Endodermal cell (in vitro differentiated cells): ENCODE data around the gene PVALEF. TPM values are rescaled to one million over a fixed set of nuclear protein-coding genes. Genes with fewer than 3 reads are reported as not detected.

ENCODE experiments used
- DNase-seq: peaks from one replicate; pipeline ENCODE4 v3.0.0-alpha.2; 2017
- H3K27ac ChIP-seq: 2 replicates; pipeline ENCODE4 v1.5.1; 2013; ENCODE audit warnings: mild to moderate bottlenecking, low read depth, low read length, moderate library complexity
- H3K27me3 ChIP-seq: 2 replicates; pipeline ENCODE4 v1.6.1; 2013; ENCODE audit warnings: mild to moderate bottlenecking, low read length, moderate library complexity; ENCODE audit not compliant: insufficient read depth, control insufficient read depth, poor library complexity, severe bottlenecking
- H3K36me3 ChIP-seq: 2 replicates; pipeline ENCODE4 v1.7.0; 2013; ENCODE audit warnings: mild to moderate bottlenecking, low read length, moderate library complexity; ENCODE audit not compliant: control insufficient read depth, insufficient read depth
- H3K4me1 ChIP-seq: one replicate; pipeline ENCODE4 v1.7.0; 2013; ENCODE audit warnings: low read length; ENCODE audit not compliant: control insufficient read depth, insufficient read depth
- H3K4me3 ChIP-seq: 2 replicates; pipeline ENCODE4 v1.5.1; 2013; ENCODE audit warnings: mild to moderate bottlenecking, low read length, moderate library complexity
- H3K9ac ChIP-seq: 2 replicates; pipeline ENCODE4 v1.6.1; 2013; ENCODE audit warnings: mild to moderate bottlenecking, low read length, moderate library complexity; ENCODE audit not compliant: poor library complexity, severe bottlenecking; ENCODE audit errors: extremely low read depth
- H3K9me3 ChIP-seq: 2 replicates; pipeline ENCODE4 v1.6.1; 2013; ENCODE audit warnings: mild to moderate bottlenecking, low read length, moderate library complexity; ENCODE audit not compliant: control insufficient read depth
- H3K27ac Mint-ChIP-seq: 2 replicates; pipeline ENCODE4 v1.8.0; 2020; ENCODE audit warnings: mixed read lengths
- H3K27me3 Mint-ChIP-seq: 2 replicates; pipeline ENCODE4 v1.8.0; 2021; ENCODE audit warnings: mild to moderate bottlenecking, mixed read lengths; ENCODE audit not compliant: insufficient read depth
- H3K36me3 Mint-ChIP-seq: 2 replicates; pipeline ENCODE4 v1.8.0; 2020; ENCODE audit warnings: low read depth, mixed read lengths
- H3K4me1 Mint-ChIP-seq: 2 replicates; pipeline ENCODE4 v1.8.0; 2020; ENCODE audit warnings: mixed read lengths
- H3K4me3 Mint-ChIP-seq: 2 replicates; pipeline ENCODE4 v1.8.0; 2020; ENCODE audit warnings: mild to moderate bottlenecking, moderate library complexity, mixed read lengths
- H3K9me3 Mint-ChIP-seq: 2 replicates; pipeline ENCODE4 v1.8.0; 2020; ENCODE audit warnings: mild to moderate bottlenecking, mixed read lengths
- CTCF ChIP-seq: fragments of 200-600 bp; sonication (generic); conservative IDR thresholded peaks from 2 replicates; pipeline ENCODE4 v1.5.0; 2021; ENCODE audit warnings: antibody characterized with exemption, mild to moderate bottlenecking
- WGBS, 2 experiments: methylation state at CpG; one replicate each; pipeline versions ENCODE4 v1.1.5 to v1.1.7; 2013; ENCODE audit warnings: missing lambda C conversion rate in 2 of 2, mixed read lengths in 1 of 2; ENCODE audit not compliant: insufficient coverage in 1 of 2, insufficient read length in 1 of 2; 5-methylcytosine and 5-hydroxymethylcytosine counted together
- total RNA-seq, 2 donors: library from RNA; stranded (reverse); fragmentation: NEBNext Ultra II Directional in 1 of 2; extraction: Animal tissue kit (Norgen Biotek cat#: 25700) in 1 of 2; gene quantifications; 2 replicates in 1 of 2; 3 replicates in 1 of 2; pipeline ENCODE4 v1.2.1, GENCODE V29; 2021

The PVALEF gene
- total RNA-seq, 2 donors from 2014 or later, result not detected

GRCh38 chr17:81159611-81160265 is 5.6 kb upstream of the PVALEF start:
- no peak overlapping the region for H3K9ac ChIP-seq
- no peak overlapping the region for H3K27ac ChIP-seq
- Mint-ChIP-seq H3K9me3 (no peaks in the 10 kb centered on the region), H3K36me3 (no peaks in the 10 kb centered on the region), H3K4me1 (no peaks in the 10 kb centered on the region), H3K4me3 (no peak overlapping the region), H3K27ac (no peak overlapping the region), H3K27me3 (peaks cover 2% of the 10 kb centered on the region)
- H3K27me3 ChIP-seq, result no peaks in the 10 kb centered on the region
- no peaks in the 10 kb centered on the region for H3K4me1 ChIP-seq
- H3K9me3 ChIP-seq, result no peaks in the 10 kb centered on the region
- no peak for TF ChIP-seq CTCF
- no peak for DNase-seq
- WGBS, 2 experiments, result 88 to 100% methylated on average over 10 to 25 of the region's 25 CpGs
- H3K4me3 ChIP-seq, result no peak overlapping the region
- H3K36me3 ChIP-seq, result no peaks in the 10 kb centered on the region

DNA sequence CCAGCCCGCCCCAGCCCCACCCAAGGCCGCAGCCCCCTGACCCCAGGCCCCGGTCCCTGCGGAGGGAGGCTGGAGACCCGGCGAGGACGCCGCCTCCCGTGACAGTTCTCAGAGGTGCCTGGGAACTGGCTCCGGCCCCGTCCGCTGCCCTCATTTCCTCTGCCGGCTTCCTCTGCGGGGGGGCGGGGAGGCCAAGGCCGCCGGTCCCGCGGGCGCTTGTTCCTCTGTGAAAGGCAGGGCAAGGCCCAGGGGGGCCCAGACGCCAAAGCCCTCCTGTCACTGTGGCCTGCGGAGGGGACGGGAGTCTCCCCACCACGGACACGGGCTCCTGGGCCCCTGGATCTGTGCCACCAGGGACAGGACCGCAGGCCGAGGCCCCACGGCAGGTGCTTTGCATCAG is 5.0 kb upstream of the PVALEF start:
- H3K9me3 ChIP-seq, result no peaks in the 10 kb centered on the region
- H3K4me1 ChIP-seq, result no peaks in the 10 kb centered on the region
- H3K4me3 ChIP-seq, result no peak overlapping the region
- H3K9me3 Mint-ChIP-seq, result no peaks in the 10 kb centered on the region
- H3K36me3 Mint-ChIP-seq, result no peaks in the 10 kb centered on the region
- H3K4me1 Mint-ChIP-seq, result no peaks in the 10 kb centered on the region
- H3K9ac ChIP-seq, result no peak overlapping the region
- no peaks in the 10 kb centered on the region for H3K36me3 ChIP-seq
- H3K27ac ChIP-seq, result no peak overlapping the region
- no peak overlapping the region for H3K4me3 Mint-ChIP-seq
- H3K27ac Mint-ChIP-seq, result no peak overlapping the region
- no peak for TF ChIP-seq CTCF
- H3K27me3 ChIP-seq, result no peaks in the 10 kb centered on the region
- DNase-seq, result no peak
- peaks cover 2% of the 10 kb centered on the region for H3K27me3 Mint-ChIP-seq
- 90 to 91% methylated on average over 10 to 28 of the region's 28 CpGs for WGBS, 2 experiments

DNA sequence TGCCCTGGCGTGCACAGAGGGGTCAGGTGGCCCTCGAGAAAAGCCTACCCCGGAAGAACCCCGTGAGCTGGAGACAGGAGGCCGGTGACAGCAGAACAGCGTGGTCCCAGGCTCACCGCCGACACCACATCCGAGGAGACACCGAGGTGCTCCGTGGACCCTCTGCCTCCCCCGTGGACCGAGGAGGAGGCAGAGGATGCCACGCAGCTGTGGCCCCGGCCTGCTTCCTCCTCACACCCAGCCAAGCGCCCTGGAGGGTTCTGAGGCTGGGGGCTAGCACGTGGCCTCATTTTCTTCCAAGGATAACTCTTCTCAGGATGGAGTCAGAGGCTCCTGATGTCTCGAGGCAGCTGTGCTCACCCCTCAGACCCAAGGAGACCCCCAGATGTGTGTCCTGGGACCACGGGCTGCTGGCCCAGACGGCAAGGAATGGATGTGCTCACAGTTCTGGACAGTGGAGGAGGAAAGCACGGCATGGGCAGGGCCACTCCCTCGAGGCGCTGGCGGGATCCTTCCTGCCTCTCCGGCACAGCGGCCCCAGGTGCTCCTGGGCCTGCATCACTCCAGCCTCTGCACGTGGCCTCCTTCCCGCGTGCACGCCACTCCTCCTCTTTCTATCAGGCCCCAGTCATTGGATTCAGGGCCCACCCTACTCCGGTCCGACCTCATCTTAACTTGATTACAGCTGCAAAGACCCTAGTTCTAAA is 4.4 kb upstream of the PVALEF start:
- Histone ChIP-seq H3K27ac (no peak overlapping the region), H3K4me3 (no peak overlapping the region), H3K9ac (no peak overlapping the region), H3K4me1 (no peaks in the 10 kb centered on the region), H3K9me3 (no peaks in the 10 kb centered on the region), H3K36me3 (no peaks in the 10 kb centered on the region), H3K27me3 (no peaks in the 10 kb centered on the region)
- TF ChIP-seq CTCF, result no peak
- no peak overlapping the region for H3K4me3 Mint-ChIP-seq
- H3K27me3 Mint-ChIP-seq, result peaks cover 2% of the 10 kb centered on the region
- no peaks in the 10 kb centered on the region for H3K4me1 Mint-ChIP-seq
- 93 to 95% methylated on average over 28 to 32 of the region's 32 CpGs for WGBS, 2 experiments
- no peaks in the 10 kb centered on the region for H3K36me3 Mint-ChIP-seq
- no peak for DNase-seq
- no peaks in the 10 kb centered on the region for H3K9me3 Mint-ChIP-seq
- H3K27ac Mint-ChIP-seq, result no peak overlapping the region
